Mesenchymal stem cell (in vitro differentiated cells and primary cell): ENCODE results near the gene CDC42BPB.

Experiments used
- DNase-seq: peaks from one replicate; pipeline ENCODE4 v3.0.0-alpha.2; 2013
- H2AFZ ChIP-seq: one replicate; pipeline ENCODE4 v1.6.1; 2013; ENCODE audit warnings: low read depth, mild to moderate bottlenecking, control low read depth, inconsistent platforms, low read length, moderate library complexity
- H2AK5ac ChIP-seq: 2 replicates; pipeline ENCODE4 v1.6.1; 2013; ENCODE audit warnings: low read length, moderate library complexity, mild to moderate bottlenecking, inconsistent platforms; ENCODE audit not compliant: severe bottlenecking
- H2BK120ac ChIP-seq: one replicate; pipeline ENCODE4 v1.6.1; 2013; ENCODE audit warnings: low read depth, mild to moderate bottlenecking, inconsistent platforms, low read length, moderate library complexity
- H2BK12ac ChIP-seq, 2 experiments: one replicate each; pipeline ENCODE4 v1.6.1; 2013; ENCODE audit warnings: inconsistent platforms in 2 of 2, low read length in 2 of 2, mild to moderate bottlenecking in 2 of 2, moderate library complexity in 2 of 2, control low read depth in 1 of 2
- H2BK15ac ChIP-seq: one replicate; pipeline ENCODE4 v1.6.1; 2013; ENCODE audit warnings: mild to moderate bottlenecking, low read depth, inconsistent platforms; ENCODE audit not compliant: poor library complexity, severe bottlenecking
- H2BK5ac ChIP-seq: 2 replicates; pipeline ENCODE4 v1.6.1; 2013; ENCODE audit warnings: low read depth, mild to moderate bottlenecking, low read length, control low read depth, inconsistent platforms; ENCODE audit not compliant: poor library complexity, severe bottlenecking
- H3K14ac ChIP-seq, 2 experiments: one replicate each; pipeline ENCODE4 v1.6.1; 2013; ENCODE audit warnings: inconsistent platforms in 2 of 2, low read length in 2 of 2, control low read depth in 1 of 2, mild to moderate bottlenecking in 1 of 2, moderate library complexity in 1 of 2
- H3K18ac ChIP-seq, 2 experiments: one replicate each; pipeline ENCODE4 v1.6.1; 2013; ENCODE audit warnings: inconsistent platforms in 2 of 2, low read length in 2 of 2, control low read depth in 1 of 2, low read depth in 1 of 2, mild to moderate bottlenecking in 1 of 2
- H3K23ac ChIP-seq, 2 experiments: one replicate each; pipeline ENCODE4 v1.6.1; 2013; ENCODE audit warnings: inconsistent platforms in 2 of 2, low read length in 2 of 2, mild to moderate bottlenecking in 2 of 2, moderate library complexity in 2 of 2, control low read depth in 1 of 2
- H3K27ac ChIP-seq: 2 replicates; pipeline ENCODE4 v1.5.1; 2013; ENCODE audit warnings: mild to moderate bottlenecking, moderate library complexity, low read length, control low read depth, inconsistent platforms; ENCODE audit not compliant: poor library complexity, severe bottlenecking
- H3K27me3 ChIP-seq, 2 experiments: 2 replicates each; pipeline versions ENCODE4 v1.6.1 to v1.7.0; 2013; ENCODE audit warnings: low read length in 2 of 2, mild to moderate bottlenecking in 2 of 2, moderate library complexity in 2 of 2, control low read depth in 1 of 2, inconsistent platforms in 1 of 2; ENCODE audit not compliant: control insufficient read depth in 1 of 2, insufficient read depth in 1 of 2
- H3K36me3 ChIP-seq, 2 experiments: 2 replicates each; pipeline versions ENCODE4 v1.6.1 to v1.7.0; 2013; ENCODE audit warnings: low read length in 2 of 2, control low read depth in 1 of 2, inconsistent platforms in 1 of 2, low read depth in 1 of 2, mild to moderate bottlenecking in 1 of 2; ENCODE audit not compliant: insufficient read depth in 2 of 2, control insufficient read depth in 1 of 2
- H3K4ac ChIP-seq, 2 experiments: one replicate each; pipeline ENCODE4 v1.6.1; 2013; ENCODE audit warnings: inconsistent platforms in 2 of 2, low read length in 2 of 2, mild to moderate bottlenecking in 2 of 2, moderate library complexity in 2 of 2, control low read depth in 1 of 2, low read depth in 1 of 2
- H3K4me1 ChIP-seq: 2 replicates; pipeline ENCODE4 v1.6.1; 2013; ENCODE audit warnings: low read depth, low read length, control low read depth; ENCODE audit not compliant: control insufficient read depth, insufficient read depth
- H3K4me2 ChIP-seq: 2 replicates; pipeline ENCODE4 v1.6.1; 2013; ENCODE audit warnings: low read length, mild to moderate bottlenecking, inconsistent platforms; ENCODE audit not compliant: poor library complexity, severe bottlenecking
- H3K4me3 ChIP-seq, 2 experiments: 2 replicates each; pipeline versions ENCODE4 v1.5.1 to v1.7.0; 2013; ENCODE audit warnings: low read length in 2 of 2, mild to moderate bottlenecking in 2 of 2, control low read depth in 1 of 2, low read depth in 1 of 2; ENCODE audit not compliant: insufficient read depth in 1 of 2
- H3K79me1 ChIP-seq: replicated peaks from 2 replicates; pipeline ENCODE4 v1.6.1; 2013; ENCODE audit warnings: mild to moderate bottlenecking, control low read depth, low read length, inconsistent platforms; ENCODE audit not compliant: poor library complexity, severe bottlenecking
- H3K9ac ChIP-seq: 2 replicates; pipeline ENCODE4 v1.7.0; 2013; ENCODE audit warnings: mild to moderate bottlenecking, low read length, moderate library complexity
- H3K9me3 ChIP-seq: 2 replicates; pipeline ENCODE4 v1.7.0; 2013; ENCODE audit warnings: mild to moderate bottlenecking, low read length; ENCODE audit not compliant: control insufficient read depth
- H4K8ac ChIP-seq: one replicate; pipeline ENCODE4 v1.6.1; 2013; ENCODE audit warnings: inconsistent platforms, mild to moderate bottlenecking, low read length, moderate library complexity
- H4K91ac ChIP-seq: one replicate; pipeline ENCODE4 v1.6.1; 2013; ENCODE audit warnings: mild to moderate bottlenecking, low read length, inconsistent platforms
- WGBS: methylation state at CpG from one replicate; pipeline ENCODE4 v1.1.7; 2013; ENCODE audit warnings: mixed read lengths; 5-methylcytosine and 5-hydroxymethylcytosine counted together

The CDC42BPB gene

GRCh38 chr14:103031566-103031911 is 25.8 kb downstream of the CDC42BPB start:
- H2AK5ac ChIP-seq: no peak overlapping the region
- no peak overlapping the region for H2AFZ ChIP-seq
- H2BK5ac ChIP-seq: no peak overlapping the region
- no peak for DNase-seq
- no peak overlapping the region for H3K4me2 ChIP-seq
- no peak overlapping the region for H4K91ac ChIP-seq
- peak overlapping the region in 1 of 2 experiments; percentile 14 for H3K4me3 ChIP-seq
- no peak overlapping the region for H2BK15ac ChIP-seq
- no peaks in the 10 kb centered on the region for H3K9me3 ChIP-seq
- H3K9ac ChIP-seq: peak overlapping the region; percentile 60
- peaks cover 6% of the 10 kb centered on the region for H3K79me1 ChIP-seq
- WGBS: 63% methylated on average over 6 of the region's 6 CpGs
- no peak overlapping the region for H3K4ac ChIP-seq
- H3K14ac ChIP-seq: no peak overlapping the region
- peak overlapping the region in 1 of 2 experiments; percentile 44 for H3K18ac ChIP-seq
- H4K8ac ChIP-seq: no peak overlapping the region
- no peaks in the 10 kb centered on the region for H3K27me3 ChIP-seq
- no peak overlapping the region for H3K27ac ChIP-seq
- H2BK120ac ChIP-seq: no peak overlapping the region
- peaks cover 9% of the 10 kb centered on the region for H3K4me1 ChIP-seq
- peaks cover 0 to 7% of the 10 kb centered on the region in 2 experiments for H3K36me3 ChIP-seq
- H3K23ac ChIP-seq: no peak overlapping the region
- no peak overlapping the region for H2BK12ac ChIP-seq

- Histone ChIP-seq H3K9ac (peak overlapping the region; percentile 60), H4K8ac (no peak overlapping the region), H2BK12ac (no peak overlapping the region), H3K27me3 (no peaks in the 10 kb centered on the region), H3K9me3 (no peaks in the 10 kb centered on the region), H3K4me2 (no peak overlapping the region), H3K79me1 (peaks cover 6% of the 10 kb centered on the region), H2BK120ac (no peak overlapping the region), H4K91ac (no peak overlapping the region), H3K36me3 (peaks cover 0 to 7% of the 10 kb centered on the region in 2 experiments), H3K4me1 (peaks cover 9% of the 10 kb centered on the region), H3K18ac (no peak overlapping the region), H3K27ac (no peak overlapping the region), H3K23ac (no peak overlapping the region), H3K14ac (peak overlapping the region in 1 of 2 experiments; percentile 9), H3K4me3 (peak overlapping the region in 1 of 2 experiments; percentile 14), H2AK5ac (no peak overlapping the region), H2BK15ac (no peak overlapping the region), H2BK5ac (no peak overlapping the region), H3K4ac (no peak overlapping the region), H2AFZ (no peak overlapping the region)
- 90% methylated on average over 10 of the region's 13 CpGs for WGBS
- DNase-seq: peak; percentile 28
These were observed 26.4 kb downstream of the CDC42BPB start for GRCh38 chr14:103030741-103031565.

- Histone ChIP-seq H3K4ac (no peak overlapping the region), H3K27me3 (no peaks in the 10 kb centered on the region), H3K4me2 (no peak overlapping the region), H3K18ac (peak overlapping the region in 1 of 2 experiments; percentile 34), H2BK12ac (peak overlapping the region in 1 of 2 experiments; percentile 71), H3K9me3 (no peaks in the 10 kb centered on the region), H3K4me1 (peaks cover 9% of the 10 kb centered on the region), H3K27ac (no peak overlapping the region), H4K8ac (no peak overlapping the region), H3K14ac (peak overlapping the region in 1 of 2 experiments; percentile 41), H3K23ac (no peak overlapping the region), H3K36me3 (peaks cover 0 to 7% of the 10 kb centered on the region in 2 experiments), H3K9ac (no peak overlapping the region), H2AFZ (no peak overlapping the region), H2BK5ac (no peak overlapping the region), H2BK15ac (no peak overlapping the region), H4K91ac (no peak overlapping the region), H2BK120ac (no peak overlapping the region), H3K4me3 (no peak overlapping the region), H2AK5ac (no peak overlapping the region), H3K79me1 (peaks cover 6% of the 10 kb centered on the region)
- 96% methylated on average over 9 of the region's 9 CpGs for WGBS
- DNase-seq: no peak
These were observed 27.4 kb downstream of the CDC42BPB start for GRCh38 chr14:103029936-103030335.

- Histone ChIP-seq H2BK5ac (no peak overlapping the region), H2AFZ (no peak overlapping the region), H4K8ac (no peak overlapping the region), H3K9me3 (no peaks in the 10 kb centered on the region), H2BK15ac (no peak overlapping the region), H3K79me1 (peaks cover 5% of the 10 kb centered on the region), H2BK12ac (no peak overlapping the region), H3K23ac (no peak overlapping the region), H3K18ac (no peak overlapping the region), H3K4ac (no peak overlapping the region), H3K27ac (no peak overlapping the region), H3K36me3 (peaks cover 0 to 7% of the 10 kb centered on the region in 2 experiments), H3K4me1 (peaks cover 12% of the 10 kb centered on the region), H4K91ac (no peak overlapping the region), H2BK120ac (no peak overlapping the region), H3K9ac (no peak overlapping the region), H3K4me3 (no peak overlapping the region), H3K4me2 (no peak overlapping the region), H3K14ac (no peak overlapping the region), H2AK5ac (no peak overlapping the region), H3K27me3 (no peaks in the 10 kb centered on the region)
- no peak for DNase-seq
These were observed 28.6 kb downstream of the CDC42BPB start for GRCh38 chr14:103028772-103029171.
